SK-N-SH (cell line): ENCODE measurements around the gene PLXND1. TPM values are rescaled to one million over a fixed set of nuclear protein-coding genes. Genes with fewer than 3 reads are reported as not detected.

Source experiments
- CTCF ChIA-PET: fragments of 300-600, 350-600 bp; formaldehyde crosslinking; extraction: SDS; loops from one replicate; lab custom pipeline; 2021; lab: Yijun Ruan, JAX
- POLR2A ChIA-PET: fragments of 350-600 bp; sonication (Branson Sonifier 250); formaldehyde crosslinking; extraction: SDS; loops from one replicate; lab custom pipeline; 2020; ENCODE audit warnings: antibody characterized with exemption, inconsistent platforms; lab: Yijun Ruan, JAX
- DNase-seq: peaks from one replicate; pipeline ENCODE4 v3.0.0; 2012
- H2AFZ ChIP-seq: fragments of 200-600 bp; sonication (generic); 2 replicates; pipeline ENCODE4 v1.8.1; 2016; ENCODE audit warnings: antibody characterized with exemption, mild to moderate bottlenecking, low read depth
- H3F3A ChIP-seq: fragments of 200-600 bp; sonication (generic); replicated peaks from 2 replicates; pipeline ENCODE3; 2016; ENCODE audit warnings: antibody characterized with exemption, mild to moderate bottlenecking; ENCODE audit not compliant: insufficient read depth
- H3K27ac ChIP-seq, 2 experiments: fragments of 200-500 bp in 1 of 2; fragments of 200-600 bp in 1 of 2; sonication (Bioruptor generic) in 1 of 2; sonication (generic), shearing (Covaris generic) in 1 of 2; 2 replicates each; pipeline versions ENCODE4 v1.5.1 to v1.6.1; 2014 to 2016; ENCODE audit warnings: low read depth in 2 of 2, inconsistent platforms in 1 of 2, low read length in 1 of 2, mild to moderate bottlenecking in 1 of 2, mixed read lengths in 1 of 2
- H3K27me3 ChIP-seq: fragments of 200-600 bp; sonication (generic), shearing (Covaris generic); 2 replicates; pipeline ENCODE4 v1.6.1; 2016; ENCODE audit warnings: mixed run types; ENCODE audit not compliant: insufficient read depth
- H3K36me3 ChIP-seq, 2 experiments: fragments of 200-500 bp in 1 of 2; fragments of 200-600 bp in 1 of 2; sonication (Bioruptor generic) in 1 of 2; sonication (generic) in 1 of 2; replicated peaks in 1 of 2; 2 replicates each; pipeline versions ENCODE3 to v1.5.1; 2014 to 2016; ENCODE audit warnings: low read length in 1 of 2, mild to moderate bottlenecking in 1 of 2; ENCODE audit not compliant: insufficient read depth in 2 of 2, control insufficient read depth in 1 of 2
- H3K4me1 ChIP-seq, 2 experiments: fragments of 200-500 bp in 1 of 2; fragments of 200-600 bp in 1 of 2; sonication (Bioruptor generic) in 1 of 2; sonication (generic), shearing (Covaris generic) in 1 of 2; 2 replicates each; pipeline versions ENCODE4 v1.5.1 to v1.6.1; 2014 to 2016; ENCODE audit warnings: low read depth in 1 of 2, low read length in 1 of 2, mixed run types in 1 of 2; ENCODE audit not compliant: insufficient read depth in 2 of 2, control insufficient read depth in 1 of 2
- H3K4me2 ChIP-seq: fragments of 200-600 bp; sonication (generic), shearing (Covaris generic); 2 replicates; pipeline ENCODE4 v1.6.1; 2017; ENCODE audit warnings: mixed run types
- H3K4me3 ChIP-seq, 2 experiments: fragments of 200-500 bp in 1 of 2; fragments of 200-600 bp in 1 of 2; sonication (Bioruptor generic) in 1 of 2; sonication (generic), shearing (Covaris generic) in 1 of 2; 2 replicates each; pipeline versions ENCODE4 v1.5.1 to v1.8.1; 2014 to 2016; ENCODE audit warnings: low read depth in 2 of 2, inconsistent platforms in 1 of 2, low read length in 1 of 2, mild to moderate bottlenecking in 1 of 2, mixed read lengths in 1 of 2, moderate library complexity in 1 of 2
- H3K79me2 ChIP-seq: fragments of 200-600 bp; sonication (generic); 2 replicates; pipeline ENCODE4 v1.8.1; 2017; ENCODE audit warnings: mild to moderate bottlenecking; ENCODE audit not compliant: insufficient read depth
- H3K9ac ChIP-seq: fragments of 200-600 bp; sonication (generic); 2 replicates; pipeline ENCODE4 v1.6.1; 2017; ENCODE audit warnings: mixed run types
- H3K9me2 ChIP-seq: fragments of 200-600 bp; sonication (generic); 2 replicates; pipeline ENCODE4 v1.6.1; 2017; ENCODE audit warnings: mixed run types
- H3K9me3 ChIP-seq: fragments of 200-600 bp; sonication (generic); 2 replicates; pipeline ENCODE4 v1.6.1; 2017; ENCODE audit warnings: mixed run types, mild to moderate bottlenecking, moderate library complexity
- H4K20me1 ChIP-seq: fragments of 200-600 bp; sonication (generic); 2 replicates; pipeline ENCODE4 v1.6.1; 2017; ENCODE audit warnings: mild to moderate bottlenecking, mixed run types; ENCODE audit not compliant: insufficient read depth
- FOXM1 ChIP-seq: IDR thresholded peaks from 2 replicates; pipeline ENCODE4 v1.4.0; 2012; ENCODE audit warnings: low read depth, mild to moderate bottlenecking
- GABPA ChIP-seq: IDR thresholded peaks from 2 replicates; pipeline ENCODE4 v1.4.0; 2012; ENCODE audit warnings: low read depth, mild to moderate bottlenecking
- GATA2 ChIP-seq: sonication (generic); formaldehyde crosslinking; IDR thresholded peaks from 2 replicates; pipeline ENCODE4 v1.5.0; 2020; ENCODE audit warnings: mild to moderate bottlenecking, missing genetic modification reagents
- MEF2A ChIP-seq: IDR thresholded peaks from 2 replicates; pipeline ENCODE4 v1.4.0; 2012; ENCODE audit warnings: low read depth, borderline replicate concordance
- MXI1 ChIP-seq: IDR thresholded peaks from 2 replicates; pipeline ENCODE4 v1.6.1; 2012; ENCODE audit warnings: mild to moderate bottlenecking, low read depth, low read length, improper control_type of control experiment
- POLR2AphosphoS5 ChIP-seq: IDR thresholded peaks from 2 replicates; pipeline ENCODE4 v1.6.1; 2012; ENCODE audit warnings: low read depth, low read length
- RAD21 ChIP-seq: IDR thresholded peaks from 2 replicates; pipeline ENCODE4 v1.6.1; 2012; ENCODE audit warnings: mild to moderate bottlenecking, low read length
- RXRA ChIP-seq: IDR thresholded peaks from 2 replicates; pipeline ENCODE4 v1.4.0; 2012; ENCODE audit warnings: low read depth, mild to moderate bottlenecking, borderline replicate concordance
- SIN3A ChIP-seq: IDR thresholded peaks from 2 replicates; pipeline ENCODE4 v1.6.1; 2012; ENCODE audit warnings: low read depth, mild to moderate bottlenecking, low read length, moderate library complexity, borderline replicate concordance
- SMC3 ChIP-seq: IDR thresholded peaks from 2 replicates; pipeline ENCODE4 v1.6.1; 2012; ENCODE audit warnings: low read depth, low read length, improper control_type of control experiment
- TEAD4 ChIP-seq: IDR thresholded peaks from 2 replicates; pipeline ENCODE4 v1.4.0; 2012; ENCODE audit warnings: mild to moderate bottlenecking, borderline replicate concordance; ENCODE audit not compliant: insufficient read depth
- YY1 ChIP-seq: IDR thresholded peaks from 2 replicates; pipeline ENCODE4 v1.4.0; 2012; ENCODE audit warnings: low read depth, mild to moderate bottlenecking
- WGBS: methylation state at CpG from one replicate; pipeline ENCODE4 v1.1.6; 2017; ENCODE audit warnings: low lambda C conversion rate; 5-methylcytosine and 5-hydroxymethylcytosine counted together
- polyA plus RNA-seq, 3 experiments: library from polyadenylated mRNA; depleted of rRNA; stranded (reverse); fragments of >200 nt; gene quantifications; 2 replicates each; pipeline ENCODE4 v1.2.3, GENCODE V29; 2012
- TF ChIP-seq, protein P1 (sequence below): IDR thresholded peaks from 2 replicates; pipeline ENCODE4 v1.4.0; 2012; ENCODE audit warnings: low read depth, borderline replicate concordance
- TF ChIP-seq, protein P2 (sequence below): IDR thresholded peaks from 2 replicates; pipeline ENCODE4 v1.4.0; 2012; ENCODE audit warnings: low read depth
- TF ChIP-seq, protein P3 (sequence below): fragments of 150-350 bp; IDR thresholded peaks from 2 replicates; pipeline ENCODE4 v1.6.1; 2017; ENCODE audit warnings: antibody characterized with exemption, low read length, low read depth, borderline replicate concordance
- TF ChIP-seq, protein P4 (sequence below): fragments of 150-350 bp; IDR thresholded peaks from 2 replicates; pipeline ENCODE4 v1.6.1; 2016; ENCODE audit warnings: mild to moderate bottlenecking, low read depth, low read length
- TF ChIP-seq, protein P5 (sequence below): IDR thresholded peaks from 2 replicates; pipeline ENCODE4; 2012

The PLXND1 gene
- polyA plus RNA-seq, 1 of the 3 experiments (the other 2 are of a cell fraction): 53.5 TPM

DNA sequence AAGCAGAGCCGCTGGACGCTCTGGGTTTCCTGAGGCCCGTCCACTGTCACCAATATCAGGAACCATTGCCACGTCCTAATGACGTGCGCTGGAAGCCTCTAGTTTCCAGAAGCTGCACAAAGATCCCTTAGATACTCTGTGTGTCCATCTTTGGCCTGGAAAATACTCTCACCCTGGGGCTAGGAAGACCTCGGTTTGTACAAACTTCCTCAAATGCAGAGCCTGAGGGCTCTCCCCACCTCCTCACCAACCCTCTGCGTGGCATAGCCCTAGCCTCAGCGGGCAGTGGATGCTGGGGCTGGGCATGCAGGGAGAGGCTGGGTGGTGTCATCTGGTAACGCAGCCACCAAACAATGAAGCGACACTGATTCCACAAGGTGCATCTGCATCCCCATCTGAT is 74.8 kb downstream of the PLXND1 start:
- Histone ChIP-seq H3K9me2 (no peaks in the 10 kb centered on the region), H3F3A (no peaks in the 10 kb centered on the region), H3K27me3 (no peaks in the 10 kb centered on the region), H3K9ac (no peak overlapping the region), H3K4me2 (no peak overlapping the region), H2AFZ (no peak overlapping the region), H3K9me3 (no peaks in the 10 kb centered on the region), H4K20me1 (no peaks in the 10 kb centered on the region), H3K4me1 (no peaks in the 10 kb centered on the region; a peak in 1 of 4 replicates), H3K36me3 (no peaks in the 10 kb centered on the region), H3K79me2 (no peaks in the 10 kb centered on the region), H3K4me3 (no peak overlapping the region), H3K27ac (no peak overlapping the region)
- no peak for DNase-seq
- POLR2A ChIA-PET: no interaction called here
- WGBS: 89% methylated on average over 7 of the region's 11 CpGs
- TF ChIP-seq GABPA: no peak
- TF ChIP-seq, protein P1, sequence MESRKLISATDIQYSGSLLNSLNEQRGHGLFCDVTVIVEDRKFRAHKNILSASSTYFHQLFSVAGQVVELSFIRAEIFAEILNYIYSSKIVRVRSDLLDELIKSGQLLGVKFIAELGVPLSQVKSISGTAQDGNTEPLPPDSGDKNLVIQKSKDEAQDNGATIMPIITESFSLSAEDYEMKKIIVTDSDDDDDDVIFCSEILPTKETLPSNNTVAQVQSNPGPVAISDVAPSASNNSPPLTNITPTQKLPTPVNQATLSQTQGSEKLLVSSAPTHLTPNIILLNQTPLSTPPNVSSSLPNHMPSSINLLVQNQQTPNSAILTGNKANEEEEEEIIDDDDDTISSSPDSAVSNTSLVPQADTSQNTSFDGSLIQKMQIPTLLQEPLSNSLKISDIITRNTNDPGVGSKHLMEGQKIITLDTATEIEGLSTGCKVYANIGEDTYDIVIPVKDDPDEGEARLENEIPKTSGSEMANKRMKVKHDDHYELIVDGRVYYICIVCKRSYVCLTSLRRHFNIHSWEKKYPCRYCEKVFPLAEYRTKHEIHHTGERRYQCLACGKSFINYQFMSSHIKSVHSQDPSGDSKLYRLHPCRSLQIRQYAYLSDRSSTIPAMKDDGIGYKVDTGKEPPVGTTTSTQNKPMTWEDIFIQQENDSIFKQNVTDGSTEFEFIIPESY: no peak
- TF ChIP-seq RAD21: no peak
- TF ChIP-seq, protein P2, sequence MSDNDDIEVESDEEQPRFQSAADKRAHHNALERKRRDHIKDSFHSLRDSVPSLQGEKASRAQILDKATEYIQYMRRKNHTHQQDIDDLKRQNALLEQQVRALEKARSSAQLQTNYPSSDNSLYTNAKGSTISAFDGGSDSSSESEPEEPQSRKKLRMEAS: no peak
- TF ChIP-seq, all 33 proteins: peak for 0
- CTCF ChIA-PET: no interaction called here

DNA sequence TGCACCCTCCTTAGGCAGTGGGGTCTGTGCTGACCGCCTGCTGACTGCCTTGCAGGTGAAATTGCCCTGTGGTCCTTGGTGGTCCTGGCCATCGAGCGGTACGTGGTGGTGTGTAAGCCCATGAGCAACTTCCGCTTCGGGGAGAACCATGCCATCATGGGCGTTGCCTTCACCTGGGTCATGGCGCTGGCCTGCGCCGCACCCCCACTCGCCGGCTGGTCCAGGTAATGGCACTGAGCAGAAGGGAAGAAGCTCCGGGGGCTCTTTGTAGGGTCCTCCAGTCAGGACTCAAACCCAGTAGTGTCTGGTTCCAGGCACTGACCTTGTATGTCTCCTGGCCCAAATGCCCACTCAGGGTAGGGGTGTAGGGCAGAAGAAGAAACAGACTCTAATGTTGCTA is 75.7 kb downstream of the PLXND1 start:
- no peaks in the 10 kb centered on the region for H3K9me3 ChIP-seq
- no peaks in the 10 kb centered on the region for H4K20me1 ChIP-seq
- no peak overlapping the region for H3K4me2 ChIP-seq
- 90% methylated on average over 13 of the region's 13 CpGs for WGBS
- no peak overlapping the region for H2AFZ ChIP-seq
- H3K9me2 ChIP-seq: no peaks in the 10 kb centered on the region
- ChIA-PET POLR2A (no interaction called here), CTCF (no interaction called here)
- no peaks in the 10 kb centered on the region for H3K36me3 ChIP-seq
- H3K27me3 ChIP-seq: no peaks in the 10 kb centered on the region
- H3K9ac ChIP-seq: no peak overlapping the region
- no peaks in the 10 kb centered on the region for H3K79me2 ChIP-seq
- no peak overlapping the region for H3K4me3 ChIP-seq
- H3K27ac ChIP-seq: no peak overlapping the region
- DNase-seq: no peak
- no peaks in the 10 kb centered on the region for H3F3A ChIP-seq
- no peak for TF ChIP-seq RXRA
- no peaks in the 10 kb centered on the region; a peak in 1 of 4 replicates for H3K4me1 ChIP-seq

DNA sequence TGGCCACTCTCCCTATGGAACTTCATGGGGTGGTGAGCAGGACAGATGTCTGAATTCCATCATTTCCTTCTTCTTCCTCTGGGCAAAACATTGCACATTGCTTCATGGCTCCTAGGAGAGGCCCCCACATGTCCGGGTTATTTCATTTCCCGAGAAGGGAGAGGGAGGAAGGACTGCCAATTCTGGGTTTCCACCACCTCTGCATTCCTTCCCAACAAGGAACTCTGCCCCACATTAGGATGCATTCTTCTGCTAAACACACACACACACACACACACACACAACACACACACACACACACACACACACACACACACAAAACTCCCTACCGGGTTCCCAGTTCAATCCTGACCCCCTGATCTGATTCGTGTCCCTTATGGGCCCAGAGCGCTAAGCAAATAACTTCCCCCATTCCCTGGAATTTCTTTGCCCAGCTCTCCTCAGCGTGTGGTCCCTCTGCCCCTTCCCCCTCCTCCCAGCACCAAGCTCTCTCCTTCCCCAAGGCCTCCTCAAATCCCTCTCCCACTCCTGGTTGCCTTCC is 76.2 kb downstream of the PLXND1 start:
- no peaks in the 10 kb centered on the region for H3K9me3 ChIP-seq
- H3K36me3 ChIP-seq: no peaks in the 10 kb centered on the region
- ChIA-PET CTCF (no interaction called here), POLR2A (no interaction called here)
- H3K9me2 ChIP-seq: no peaks in the 10 kb centered on the region
- H3K27me3 ChIP-seq: no peaks in the 10 kb centered on the region
- no peaks in the 10 kb centered on the region for H4K20me1 ChIP-seq
- H3K4me2 ChIP-seq: no peak overlapping the region
- no peaks in the 10 kb centered on the region; a peak in 1 of 4 replicates for H3K4me1 ChIP-seq
- H3F3A ChIP-seq: no peaks in the 10 kb centered on the region
- H2AFZ ChIP-seq: no peak overlapping the region
- no peak for DNase-seq
- WGBS: 50% methylated on average over 6 of the region's 6 CpGs
- H3K9ac ChIP-seq: no peak overlapping the region
- H3K4me3 ChIP-seq: no peak overlapping the region
- H3K27ac ChIP-seq: no peak overlapping the region
- H3K79me2 ChIP-seq: no peaks in the 10 kb centered on the region
- TF ChIP-seq RAD21 (no peak), POLR2AphosphoS5 (no peak), YY1 (no peak), MEF2A (no peak), TEAD4 (no peak), SMC3 (no peak), GATA2 (no peak), MXI1 (no peak), FOXM1 (no peak), SIN3A (no peak), RXRA (no peak)
- TF ChIP-seq, protein P3, sequence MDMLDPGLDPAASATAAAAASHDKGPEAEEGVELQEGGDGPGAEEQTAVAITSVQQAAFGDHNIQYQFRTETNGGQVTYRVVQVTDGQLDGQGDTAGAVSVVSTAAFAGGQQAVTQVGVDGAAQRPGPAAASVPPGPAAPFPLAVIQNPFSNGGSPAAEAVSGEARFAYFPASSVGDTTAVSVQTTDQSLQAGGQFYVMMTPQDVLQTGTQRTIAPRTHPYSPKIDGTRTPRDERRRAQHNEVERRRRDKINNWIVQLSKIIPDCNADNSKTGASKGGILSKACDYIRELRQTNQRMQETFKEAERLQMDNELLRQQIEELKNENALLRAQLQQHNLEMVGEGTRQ: no peak
- TF ChIP-seq, protein P4, sequence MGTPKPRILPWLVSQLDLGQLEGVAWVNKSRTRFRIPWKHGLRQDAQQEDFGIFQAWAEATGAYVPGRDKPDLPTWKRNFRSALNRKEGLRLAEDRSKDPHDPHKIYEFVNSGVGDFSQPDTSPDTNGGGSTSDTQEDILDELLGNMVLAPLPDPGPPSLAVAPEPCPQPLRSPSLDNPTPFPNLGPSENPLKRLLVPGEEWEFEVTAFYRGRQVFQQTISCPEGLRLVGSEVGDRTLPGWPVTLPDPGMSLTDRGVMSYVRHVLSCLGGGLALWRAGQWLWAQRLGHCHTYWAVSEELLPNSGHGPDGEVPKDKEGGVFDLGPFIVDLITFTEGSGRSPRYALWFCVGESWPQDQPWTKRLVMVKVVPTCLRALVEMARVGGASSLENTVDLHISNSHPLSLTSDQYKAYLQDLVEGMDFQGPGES: no peak
- TF ChIP-seq, protein P5, sequence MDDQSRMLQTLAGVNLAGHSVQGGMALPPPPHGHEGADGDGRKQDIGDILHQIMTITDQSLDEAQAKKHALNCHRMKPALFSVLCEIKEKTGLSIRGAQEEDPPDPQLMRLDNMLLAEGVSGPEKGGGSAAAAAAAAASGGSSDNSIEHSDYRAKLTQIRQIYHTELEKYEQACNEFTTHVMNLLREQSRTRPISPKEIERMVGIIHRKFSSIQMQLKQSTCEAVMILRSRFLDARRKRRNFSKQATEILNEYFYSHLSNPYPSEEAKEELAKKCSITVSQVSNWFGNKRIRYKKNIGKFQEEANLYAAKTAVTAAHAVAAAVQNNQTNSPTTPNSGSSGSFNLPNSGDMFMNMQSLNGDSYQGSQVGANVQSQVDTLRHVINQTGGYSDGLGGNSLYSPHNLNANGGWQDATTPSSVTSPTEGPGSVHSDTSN: no peak
